Right ventricle myocardium superior (tissue), 1 donor: ENCODE data around the gene MPHOSPH6. TPM values are rescaled to one million over a fixed set of nuclear protein-coding genes. Genes with fewer than 3 reads are reported as not detected.
"Not testable (repeated sequence)": the region's sequence is repeated elsewhere in the genome, so short reads cannot be mapped to it uniquely, and the experiment has no call there.

ENCODE experiments used
- ATAC-seq: fragments of 200-7000 bp; cut with Tn5 transposase; one replicate; pipeline ENCODE4 v1.9.1; 2020; ENCODE audit warnings: mild to moderate bottlenecking; ENCODE audit not compliant: poor library complexity
- DNase-seq: peaks from one replicate; pipeline ENCODE4 v3.0.0-alpha.2; 2020
- intact Hi-C: fragments of 100-400 bp; cut with DNase I; formaldehyde crosslinking; loops from one replicate; pipeline ENCODE4 v1.11.2; 2022
- long read RNA-seq: library from polyadenylated mRNA; unstranded; transcript quantifications from one replicate; pipeline ENCODE4 v2.0.0, GENCODE V29; 2021
- total RNA-seq: library from RNA; stranded (reverse); fragmentation: NEBNext Ultra II Directional; extraction: Animal tissue kit (Norgen Biotek cat#: 25700); gene quantifications from one replicate; pipeline ENCODE4 v1.2.1, GENCODE V29; 2021
- donor health status: DM: no; HTN: yes; CAD: no; lungs with severe emphysema.

The MPHOSPH6 gene
- total RNA-seq: 6.4 TPM
- long read RNA-seq, transcript MPHOSPH6-201 (5 exons, 1,103 nt): major isoform, 8 of 8 reads
- long read RNA-seq, partial matches to known transcripts: 0 of 8 reads
- long read RNA-seq, other reads (novel, unspliced or antisense): 0 of 8 reads

GRCh38 chr16:82169861-82170845, at the start of gene MPHOSPH6:
Gene MPHOSPH6 (minus strand): TSS chr16:82170224. CDS start chr16:82170175, 49 bp downstream.
- ATAC-seq (peak; percentile 100), DNase-seq (peak; percentile 95)
- intact Hi-C loops: no loop called here

GRCh38 chr16:82219298-82219697, 49.3 kb upstream of the MPHOSPH6 start:
- ATAC-seq (peak; percentile 38), DNase-seq (no peak)
- intact Hi-C loops: no loop called here

- DNase-seq, ATAC-seq, intact Hi-C loops: not testable (repeated sequence)
Observed at GRCh38 chr16:82209314-82209713, 39.3 kb upstream of the MPHOSPH6 start.

GRCh38 chr16:82203198-82203597, 33.2 kb upstream of the MPHOSPH6 start:
- DNase-seq (no peak), ATAC-seq (no peak)
- intact Hi-C loops: no loop called here

- ATAC-seq: no peak
- DNase-seq: no peak
- intact Hi-C loops: no loop called here
Observed at GRCh38 chr16:82201926-82202325, 31.9 kb upstream of the MPHOSPH6 start.

- no peak for ATAC-seq
- no peak for DNase-seq
- intact Hi-C loops: no loop called here
Observed at GRCh38 chr16:82201351-82201750, 31.3 kb upstream of the MPHOSPH6 start.

GRCh38 chr16:82199209-82199608, 29.2 kb upstream of the MPHOSPH6 start:
- intact Hi-C loops: no loop called here
- DNase-seq: no peak

GRCh38 chr16:82197540-82198240, 27.7 kb upstream of the MPHOSPH6 start:
- ATAC-seq (no peak), DNase-seq (no peak)
- intact Hi-C loops: no loop called here

More at GRCh38 chr16:82199209-82199608, 29.2 kb upstream of the MPHOSPH6 start:
- no peak for ATAC-seq

GRCh38 chr16:82195917-82196494, 26.0 kb upstream of the MPHOSPH6 start:
- ATAC-seq (no peak), DNase-seq (no peak)
- intact Hi-C loops: no loop called here

- no peak for DNase-seq
- ATAC-seq: no peak
Observed at GRCh38 chr16:82194086-82194485, 24.1 kb upstream of the MPHOSPH6 start.

GRCh38 chr16:82192665-82193064, 22.6 kb upstream of the MPHOSPH6 start:
- intact Hi-C loops: no loop called here
- no peak for DNase-seq
- ATAC-seq: no peak

More at GRCh38 chr16:82194086-82194485, 24.1 kb upstream of the MPHOSPH6 start:
- intact Hi-C loops: no loop called here

- no peak for ATAC-seq
- intact Hi-C loops: no loop called here
- DNase-seq: no peak
Observed at GRCh38 chr16:82190386-82190785, 20.4 kb upstream of the MPHOSPH6 start.

- DNase-seq (no peak), ATAC-seq (no peak)
- intact Hi-C loops: no loop called here
Observed at GRCh38 chr16:82187829-82188228, 17.8 kb upstream of the MPHOSPH6 start.

GRCh38 chr16:82185012-82185411, 15.0 kb upstream of the MPHOSPH6 start:
- ATAC-seq: no peak
- intact Hi-C loops: no loop called here
- DNase-seq: no peak

- no peak for ATAC-seq
- intact Hi-C loops: no loop called here
- DNase-seq: no peak
Observed at GRCh38 chr16:82184213-82184612, 14.2 kb upstream of the MPHOSPH6 start.

GRCh38 chr16:82183004-82183397, 13.0 kb upstream of the MPHOSPH6 start:
- intact Hi-C loops: no loop called here
- ATAC-seq (no peak), DNase-seq (no peak)

- DNase-seq (no peak), ATAC-seq (no peak)
- intact Hi-C loops: no loop called here
Observed at GRCh38 chr16:82182266-82183003, 12.4 kb upstream of the MPHOSPH6 start.

GRCh38 chr16:82181461-82182185, 11.6 kb upstream of the MPHOSPH6 start:
- intact Hi-C loops: no loop called here

More at GRCh38 chr16:82181461-82182185, 11.6 kb upstream of the MPHOSPH6 start:
- ATAC-seq (no peak), DNase-seq (no peak)
